ENCODE measurements around the gene PTGES3.

PTGES3 gene

GRCh38 chr12:56630180-56630632 lies 57.9 kb downstream of the PTGES3 start, which contains the start of gene BAZ2A (continued):
- TF ChIP-seq AEBP2 (tag by site-specific recombination; IDR thresholded peaks at IDR 0.05; ENCODE audit: borderline replicate concordance) (0 out of 2 replicates have a peak, but pooled peaks have one; percentile 30), GLI4 (tag by site-specific recombination; IDR thresholded peaks at IDR 0.05) (no peak), OSR2 (tag by site-specific recombination; IDR thresholded peaks at IDR 0.05) (no peak), SCRT2 (tag by site-specific recombination; IDR thresholded peaks at IDR 0.05) (peak; percentile 52), ZNF175 (tag by site-specific recombination; IDR thresholded peaks at IDR 0.05) (no peak), ZNF629 (tag by site-specific recombination; IDR thresholded peaks at IDR 0.05) (peak; percentile 82), ZNF404 (tag by site-specific recombination; IDR thresholded peaks at IDR 0.05) (no peak), ZNF692 (tag by site-specific recombination; IDR thresholded peaks at IDR 0.05) (peak; percentile 97), ZNF621 (tag by site-specific recombination; IDR thresholded peaks at IDR 0.05) (no peak), ZSCAN23 (tag by site-specific recombination; IDR thresholded peaks at IDR 0.05) (peak; percentile 72; the same call in 1 of the 2 replicates), CTCF (tag by site-specific recombination; IDR thresholded peaks at IDR 0.05) (0 out of 2 replicates have a peak, but pooled peaks have one; percentile 16), ZNF785 (tag by site-specific recombination; IDR thresholded peaks at IDR 0.05) (0 out of 2 replicates have a peak, but pooled peaks have one; percentile 25), ZNF658 (tag by site-specific recombination; IDR thresholded peaks at IDR 0.05) (no peak), KLF10 (tag by site-specific recombination; IDR thresholded peaks at IDR 0.05) (peak; percentile 94), ZNF266 (tag by site-specific recombination; IDR thresholded peaks at IDR 0.05; ENCODE audit: low read depth) (no peak), ZNF660 (tag by site-specific recombination; IDR thresholded peaks at IDR 0.05) (peak; percentile 90), SP3 (tag by site-specific recombination; IDR thresholded peaks at IDR 0.05) (peak; percentile 81), ZNF19 (tag by site-specific recombination; IDR thresholded peaks at IDR 0.05; ENCODE audit: low read depth) (no peak), ZNF10 (tag by site-specific recombination; IDR thresholded peaks at IDR 0.05) (no peak), ZNF473 (tag by site-specific recombination; IDR thresholded peaks at IDR 0.05) (no peak), ZNF239 (tag by site-specific recombination; IDR thresholded peaks at IDR 0.05) (no peak), ZNF664 (tag by site-specific recombination; IDR thresholded peaks at IDR 0.05) (no peak), ZNF585B (tag by site-specific recombination; IDR thresholded peaks at IDR 0.05) (no peak), ZNF488 (tag by site-specific recombination; IDR thresholded peaks at IDR 0.05) (no peak), WT1 (tag by site-specific recombination; IDR thresholded peaks at IDR 0.05) (no peak), ZNF146 (tag by site-specific recombination; IDR thresholded peaks at IDR 0.05) (0 out of 2 replicates have a peak, but pooled peaks have one; percentile 23), ZNF335 (tag by site-specific recombination; conservative IDR thresholded peaks at IDR 0.05) (peak; percentile 64; the same call in 1 of the 2 replicates)
- TF ChIP-seq, protein P1, sequence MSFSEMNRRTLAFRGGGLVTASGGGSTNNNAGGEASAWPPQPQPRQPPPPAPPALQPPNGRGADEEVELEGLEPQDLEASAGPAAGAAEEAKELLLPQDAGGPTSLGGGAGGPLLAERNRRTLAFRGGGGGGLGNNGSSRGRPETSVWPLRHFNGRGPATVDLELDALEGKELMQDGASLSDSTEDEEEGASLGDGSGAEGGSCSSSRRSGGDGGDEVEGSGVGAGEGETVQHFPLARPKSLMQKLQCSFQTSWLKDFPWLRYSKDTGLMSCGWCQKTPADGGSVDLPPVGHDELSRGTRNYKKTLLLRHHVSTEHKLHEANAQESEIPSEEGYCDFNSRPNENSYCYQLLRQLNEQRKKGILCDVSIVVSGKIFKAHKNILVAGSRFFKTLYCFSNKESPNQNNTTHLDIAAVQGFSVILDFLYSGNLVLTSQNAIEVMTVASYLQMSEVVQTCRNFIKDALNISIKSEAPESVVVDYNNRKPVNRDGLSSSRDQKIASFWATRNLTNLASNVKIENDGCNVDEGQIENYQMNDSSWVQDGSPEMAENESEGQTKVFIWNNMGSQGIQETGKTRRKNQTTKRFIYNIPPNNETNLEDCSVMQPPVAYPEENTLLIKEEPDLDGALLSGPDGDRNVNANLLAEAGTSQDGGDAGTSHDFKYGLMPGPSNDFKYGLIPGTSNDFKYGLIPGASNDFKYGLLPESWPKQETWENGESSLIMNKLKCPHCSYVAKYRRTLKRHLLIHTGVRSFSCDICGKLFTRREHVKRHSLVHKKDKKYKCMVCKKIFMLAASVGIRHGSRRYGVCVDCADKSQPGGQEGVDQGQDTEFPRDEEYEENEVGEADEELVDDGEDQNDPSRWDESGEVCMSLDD (tag by site-specific recombination; IDR thresholded peaks at IDR 0.05): peak; percentile 76
- TF ChIP-seq, protein P2, sequence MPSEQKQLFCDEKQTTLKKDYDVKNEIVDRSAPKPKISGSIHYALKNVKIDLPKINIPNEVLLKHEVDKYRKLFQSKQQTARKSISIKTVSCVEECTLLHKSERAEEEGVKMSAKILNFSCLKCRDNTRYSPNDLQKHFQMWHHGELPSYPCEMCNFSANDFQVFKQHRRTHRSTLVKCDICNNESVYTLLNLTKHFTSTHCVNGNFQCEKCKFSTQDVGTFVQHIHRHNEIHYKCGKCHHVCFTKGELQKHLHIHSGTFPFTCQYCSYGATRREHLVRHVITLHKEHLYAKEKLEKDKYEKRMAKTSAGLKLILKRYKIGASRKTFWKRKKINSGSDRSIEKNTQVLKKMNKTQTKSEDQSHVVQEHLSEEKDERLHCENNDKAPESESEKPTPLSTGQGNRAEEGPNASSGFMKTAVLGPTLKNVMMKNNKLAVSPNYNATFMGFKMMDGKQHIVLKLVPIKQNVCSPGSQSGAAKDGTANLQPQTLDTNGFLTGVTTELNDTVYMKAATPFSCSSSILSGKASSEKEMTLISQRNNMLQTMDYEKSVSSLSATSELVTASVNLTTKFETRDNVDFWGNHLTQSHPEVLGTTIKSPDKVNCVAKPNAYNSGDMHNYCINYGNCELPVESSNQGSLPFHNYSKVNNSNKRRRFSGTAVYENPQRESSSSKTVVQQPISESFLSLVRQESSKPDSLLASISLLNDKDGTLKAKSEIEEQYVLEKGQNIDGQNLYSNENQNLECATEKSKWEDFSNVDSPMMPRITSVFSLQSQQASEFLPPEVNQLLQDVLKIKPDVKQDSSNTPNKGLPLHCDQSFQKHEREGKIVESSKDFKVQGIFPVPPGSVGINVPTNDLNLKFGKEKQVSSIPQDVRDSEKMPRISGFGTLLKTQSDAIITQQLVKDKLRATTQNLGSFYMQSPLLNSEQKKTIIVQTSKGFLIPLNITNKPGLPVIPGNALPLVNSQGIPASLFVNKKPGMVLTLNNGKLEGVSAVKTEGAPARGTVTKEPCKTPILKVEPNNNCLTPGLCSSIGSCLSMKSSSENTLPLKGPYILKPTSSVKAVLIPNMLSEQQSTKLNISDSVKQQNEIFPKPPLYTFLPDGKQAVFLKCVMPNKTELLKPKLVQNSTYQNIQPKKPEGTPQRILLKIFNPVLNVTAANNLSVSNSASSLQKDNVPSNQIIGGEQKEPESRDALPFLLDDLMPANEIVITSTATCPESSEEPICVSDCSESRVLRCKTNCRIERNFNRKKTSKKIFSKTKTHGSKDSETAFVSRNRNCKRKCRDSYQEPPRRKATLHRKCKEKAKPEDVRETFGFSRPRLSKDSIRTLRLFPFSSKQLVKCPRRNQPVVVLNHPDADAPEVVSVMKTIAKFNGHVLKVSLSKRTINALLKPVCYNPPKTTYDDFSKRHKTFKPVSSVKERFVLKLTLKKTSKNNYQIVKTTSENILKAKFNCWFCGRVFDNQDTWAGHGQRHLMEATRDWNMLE (tag by site-specific recombination; conservative IDR thresholded peaks at IDR 0.05; ENCODE audit: low read depth): no peak
